HL-60 (cell line): Measurements from ENCODE around the gene HOXC5.

Experiments
- DNase-seq, 2 experiments: peaks; one replicate each; pipeline ENCODE4 v3.0.0-alpha.2; 2010 to 2020; ENCODE audit warnings: low read depth in 1 of 2, low spot score in 1 of 2
- H3K27ac ChIP-seq: fragments of 250-450 bp; sonication (Bioruptor Pico); replicated peaks from 2 replicates; pipeline ENCODE4 v1.5.1; 2020; ENCODE audit warnings: mild to moderate bottlenecking, moderate library complexity
- H3K27me3 ChIP-seq: fragments of 250-450 bp; sonication (Bioruptor Pico); 2 replicates; pipeline ENCODE4 v1.5.1; 2021; ENCODE audit warnings: mild to moderate bottlenecking, moderate library complexity; ENCODE audit not compliant: insufficient read depth, poor library complexity, severe bottlenecking
- H3K4me3 ChIP-seq: replicated peaks from 2 replicates; pipeline ENCODE4 v1.5.1; 2011; ENCODE audit warnings: mild to moderate bottlenecking, control low read depth, low read length; ENCODE audit not compliant: insufficient read depth
- GABPA ChIP-seq: IDR thresholded peaks from 2 replicates; pipeline ENCODE4 v1.6.1; 2012; ENCODE audit warnings: low read depth
- POLR2AphosphoS5 ChIP-seq: IDR thresholded peaks from 2 replicates; pipeline ENCODE4 v1.6.1; 2012; ENCODE audit warnings: low read depth
- REST ChIP-seq: IDR thresholded peaks from 2 replicates; pipeline ENCODE4 v1.6.1; 2012; ENCODE audit warnings: low read depth; ENCODE audit not compliant: insufficient replicate concordance
- SPI1 ChIP-seq: IDR thresholded peaks from 2 replicates; pipeline ENCODE4 v1.6.1; 2012; ENCODE audit warnings: low read depth, mild to moderate bottlenecking, borderline replicate concordance
- long read RNA-seq: library from polyadenylated mRNA; unstranded; transcript quantifications from one replicate; pipeline ENCODE4 v2.0.0, GENCODE V29; 2020
- TF ChIP-seq, protein P1 (sequence below): IDR thresholded peaks from one replicate; pipeline ENCODE4 v1.5.1; 2011; ENCODE audit warnings: low read length, control low read depth, inconsistent platforms; ENCODE audit not compliant: insufficient read depth

The HOXC5 gene
- long read RNA-seq = 0 reads

DNA sequence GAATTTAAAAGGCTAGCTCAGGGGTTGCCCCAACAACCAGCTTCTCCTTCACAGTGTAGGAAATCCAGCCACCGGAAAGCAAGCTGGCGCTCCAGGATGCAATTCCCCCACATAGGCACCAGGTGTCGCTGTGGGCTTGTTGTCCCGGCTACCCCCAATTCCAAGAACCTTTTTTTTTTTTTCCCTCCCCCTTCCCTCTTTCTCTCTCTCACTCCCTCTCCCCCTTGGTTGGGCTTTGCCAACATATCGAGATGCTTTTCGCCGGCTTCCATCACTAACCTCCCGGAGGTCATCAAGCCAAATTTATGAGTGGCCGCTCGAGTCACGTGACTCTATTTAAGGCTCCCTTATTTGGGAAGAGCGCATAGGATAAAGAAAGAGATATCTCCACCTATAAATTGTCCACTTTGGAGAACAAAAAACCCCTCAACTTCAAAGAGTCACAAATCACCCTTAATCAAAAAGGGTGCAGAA lies at the start of gene HOXC5:
Gene HOXC5 (plus strand): TSS at position 424 of the 474 bp plus-strand sequence. CDS start 73 bp downstream, outside the sequence.
- Histone ChIP-seq H3K27me3 (peaks cover 91% of the 10 kb centered on the region), H3K27ac (no peak within 1 kb of the TSS), H3K4me3 (no peak within 1 kb of the TSS)
- peak; percentile 32 to 68 for DNase-seq
- TF ChIP-seq, protein P1, sequence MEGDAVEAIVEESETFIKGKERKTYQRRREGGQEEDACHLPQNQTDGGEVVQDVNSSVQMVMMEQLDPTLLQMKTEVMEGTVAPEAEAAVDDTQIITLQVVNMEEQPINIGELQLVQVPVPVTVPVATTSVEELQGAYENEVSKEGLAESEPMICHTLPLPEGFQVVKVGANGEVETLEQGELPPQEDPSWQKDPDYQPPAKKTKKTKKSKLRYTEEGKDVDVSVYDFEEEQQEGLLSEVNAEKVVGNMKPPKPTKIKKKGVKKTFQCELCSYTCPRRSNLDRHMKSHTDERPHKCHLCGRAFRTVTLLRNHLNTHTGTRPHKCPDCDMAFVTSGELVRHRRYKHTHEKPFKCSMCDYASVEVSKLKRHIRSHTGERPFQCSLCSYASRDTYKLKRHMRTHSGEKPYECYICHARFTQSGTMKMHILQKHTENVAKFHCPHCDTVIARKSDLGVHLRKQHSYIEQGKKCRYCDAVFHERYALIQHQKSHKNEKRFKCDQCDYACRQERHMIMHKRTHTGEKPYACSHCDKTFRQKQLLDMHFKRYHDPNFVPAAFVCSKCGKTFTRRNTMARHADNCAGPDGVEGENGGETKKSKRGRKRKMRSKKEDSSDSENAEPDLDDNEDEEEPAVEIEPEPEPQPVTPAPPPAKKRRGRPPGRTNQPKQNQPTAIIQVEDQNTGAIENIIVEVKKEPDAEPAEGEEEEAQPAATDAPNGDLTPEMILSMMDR = peak; percentile 73
- no peak for TF ChIP-seq POLR2AphosphoS5

DNA sequence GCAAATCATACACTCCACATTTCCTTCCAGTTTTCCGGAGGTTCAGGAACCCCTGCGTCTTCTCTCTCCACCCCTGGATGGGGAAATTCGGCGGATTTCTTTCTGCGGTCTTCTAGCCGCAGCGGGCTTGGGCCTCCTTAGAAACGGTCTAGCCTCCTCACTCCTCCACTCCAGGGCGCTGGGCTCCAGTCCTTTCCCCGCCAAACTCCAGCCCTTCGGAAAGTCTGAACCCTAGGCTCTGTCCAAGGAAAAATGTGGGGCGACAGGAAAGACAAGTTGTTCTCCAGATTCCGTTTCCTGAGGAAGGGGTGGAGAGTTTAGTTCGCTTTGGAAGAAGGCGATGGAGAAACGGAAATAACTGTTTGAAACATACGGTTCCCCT lies 49.3 kb upstream of the HOXC5 start:
- Histone ChIP-seq H3K27me3 (peaks cover 46% of the 10 kb centered on the region), H3K4me3 (no peak overlapping the region), H3K27ac (peak overlapping the region; percentile 69)
- peak in 1 of 2 experiments; percentile 62 for DNase-seq
- no peak for TF ChIP-seq REST
- TF ChIP-seq, protein P1 = no peak
- TF ChIP-seq SPI1 = no peak
- TF ChIP-seq POLR2AphosphoS5 = no peak
- TF ChIP-seq GABPA = no peak

GRCh38 chr12:53983950-53984572 lies 48.8 kb upstream of the HOXC5 start:
- Histone ChIP-seq H3K27me3 (peaks cover 41% of the 10 kb centered on the region), H3K4me3 (no peak overlapping the region), H3K27ac (peak overlapping the region; percentile 69)
- DNase-seq = no peak
- no peak for TF ChIP-seq POLR2AphosphoS5
- TF ChIP-seq SPI1 = no peak

- peak in 1 of 2 experiments; percentile 58 for DNase-seq
- H3K27me3 ChIP-seq = peaks cover 42% of the 10 kb centered on the region
- H3K27ac ChIP-seq = peak within 1 kb of the TSS; percentile 69
- H3K4me3 ChIP-seq = no peak within 1 kb of the TSS
- no peak for TF ChIP-seq SPI1
- no peak for TF ChIP-seq GABPA
- TF ChIP-seq POLR2AphosphoS5 = no peak
These were observed 47.8 kb upstream of the HOXC5 start, which contains the start of gene HOXC10 for GRCh38 chr12:53984901-53985691. Gene HOXC10, plus strand, starts transcription at chr12:53985146. Its CDS starts 114 bp downstream, at chr12:53985260.

- DNase-seq = no peak
- TF ChIP-seq GABPA = no peak
- Histone ChIP-seq H3K27ac (no peak overlapping the region), H3K27me3 (peaks cover 44% of the 10 kb centered on the region), H3K4me3 (no peak overlapping the region)
These were observed 47.2 kb upstream of the HOXC5 start for GRCh38 chr12:53985692-53985993.
